ENCODE results near the gene TSEN2. TPM values are rescaled to one million over a fixed set of nuclear protein-coding genes. Genes with fewer than 3 reads are reported as not detected.
A peak's percentile ranks its signal among the peaks of the same experiment; 100 is the strongest.

Gene TSEN2
- 14.2 and 15.0 TPM in 2 replicates for total RNA-seq (2012; rRNA removed)
- 6.9 and 9.5 TPM in 2 replicates for polyA plus RNA-seq (2012; rRNA removed)
- 3.5 and 5.6 TPM in 2 replicates for polyA plus RNA-seq (2012; cell fraction: cytosol; rRNA removed)
- 8.9 and 20.7 TPM in 2 replicates for polyA plus RNA-seq (2012; cell fraction: nucleus; rRNA removed; ENCODE audit: low replicate concordance)
- percentile 69 among the genes with signal in this experiment for Bru-seq, nascent RNA
- BruChase-seq, experiment 1, labeled RNA remaining after a 6-hour chase: percentile 80 among the genes with signal in this experiment
- BruChase-seq, experiment 2, labeled RNA remaining after a 2-hour chase: percentile 79 among the genes with signal in this experiment
- long read RNA-seq, partial matches to known transcripts: 8 of 12 reads
- long read RNA-seq, other reads (novel, unspliced or antisense): 4 of 12 reads

- H2AK9ac ChIP-seq (replicated peaks; ENCODE audit: low read depth, low read length, poor library complexity): peak within 1 kb of the TSS; percentile 85
- H4K8ac ChIP-seq (ENCODE audit: low read depth in 2 of 2, low read length in 2 of 2): peak within 1 kb of the TSS; percentile 16 to 83
- H3K4me3 ChIP-seq (ENCODE audit: insufficient read depth, low read depth, low read length): peak within 1 kb of the TSS; percentile 78
- ChIA-PET CTCF (interaction anchor here (0.5 to 1.4 kb wide), 5 partner anchors 38 to 836 kb away, joined by 3 read pairs; no protein-coding TSS in a partner anchor), POLR2A (ENCODE audit: unreplicated experiment) (interaction anchor here (0.8 kb wide), 1 partner anchor 62 kb away, joined by 3 read pairs; no protein-coding TSS in a partner anchor)
- H3K23ac ChIP-seq (ENCODE audit: low read depth, low read length): peak within 1 kb of the TSS; percentile 91
- H3K36me3 ChIP-seq (ENCODE audit: control insufficient read depth, insufficient read depth, low read length): no peaks in the 10 kb centered on the region
- peak within 1 kb of the TSS; percentile 30 for H2BK120ac ChIP-seq (ENCODE audit: low read depth, low read length)
- no TSS peak for BruUV-seq (replicated peaks)
- peak within 1 kb of the TSS; percentile 76 for H3K27ac ChIP-seq (ENCODE audit: insufficient read depth, low read length)
- peak within 1 kb of the TSS; percentile 6; the same call in 1 of the 2 replicates for H2AK5ac ChIP-seq (ENCODE audit: low read depth, low read length)
- peak within 1 kb of the TSS; percentile 62 for H3K4ac ChIP-seq (ENCODE audit: low read depth, low read length)
- H3K9me1 ChIP-seq (ENCODE audit: insufficient read depth, low read length): no peaks in the 10 kb centered on the region
- H3K56ac ChIP-seq (ENCODE audit: extremely low read depth, insufficient read depth, low read length): peak within 1 kb of the TSS; percentile 64
- H4K20me1 ChIP-seq (ENCODE audit: insufficient read depth, low read length): no peaks in the 10 kb centered on the region
- H4K91ac ChIP-seq (ENCODE audit: insufficient read depth, low read depth, low read length): peak within 1 kb of the TSS; percentile 48; the same call in 1 of the 2 replicates
- dilution Hi-C loops (cut with HindIII; ENCODE audit: low sequenced_read_pairs, unreplicated experiment) (no loop called here), intact Hi-C loops (cut with micrococcal nuclease) (loop anchor here (1.0 kb wide), 1 partner anchor 408 kb away; no protein-coding TSS in a partner anchor), in situ Hi-C loops (cut with MboI; ENCODE audit: low sequenced_read_pairs) (no loop called here)
- H2AFZ ChIP-seq (replicated peaks; ENCODE audit: low read length, poor library complexity): peak within 1 kb of the TSS; percentile 95
- peak within 1 kb of the TSS; percentile 25 for H2BK5ac ChIP-seq (ENCODE audit: low read depth, low read length, poor library complexity, severe bottlenecking)
- 0% methylated on average over 27 of the region's 69 CpGs; no CpG with 5 or more reads in 1 of the 2 experiments for WGBS, 2 experiments (ENCODE audit: extremely low coverage in 2 of 2, insufficient read length in 1 of 2)
- H3K18ac ChIP-seq (ENCODE audit: low read depth, low read length): no peak within 1 kb of the TSS; the same call in 1 of the 2 replicates
- peak within 1 kb of the TSS; percentile 78 for H3K9ac ChIP-seq (ENCODE audit: low read depth, low read length)
- ATAC-seq (ENCODE audit: low read depth) (peak; percentile 96), DNase-seq (peak; percentile 94)
- H4K5ac ChIP-seq (ENCODE audit: low read depth, low read length): peak within 1 kb of the TSS; percentile 67
- H2BK15ac ChIP-seq (ENCODE audit: low read depth, low read length): no peak within 1 kb of the TSS; the same call in 2 of the 3 replicates
- peaks cover 8 to 18% of the 10 kb centered on the region in 2 experiments; a peak in 3 of 4 replicates for H3K79me1 ChIP-seq (ENCODE audit: low read depth in 1 of 2, low read length in 2 of 2)
- H3K27me3 ChIP-seq (ENCODE audit: control insufficient read depth, insufficient read depth, low read length): no peaks in the 10 kb centered on the region
- H2BK20ac ChIP-seq (ENCODE audit: low read depth, low read length): 0 out of 2 replicates have a peak within 1 kb of the TSS, but pooled peaks have one; percentile 26
- no peaks in the 10 kb centered on the region for H3K9me3 ChIP-seq (ENCODE audit: control insufficient read depth, insufficient read depth, low read length)
- H3K4me2 ChIP-seq (ENCODE audit: low read depth, low read length): peak within 1 kb of the TSS; percentile 89
- peak within 1 kb of the TSS; percentile 75 for H3K14ac ChIP-seq (replicated peaks; ENCODE audit: low read depth, low read length)
- no peaks in the 10 kb centered on the region; the same call in 1 of the 2 replicates for H3K4me1 ChIP-seq (ENCODE audit: control insufficient read depth, insufficient read depth, low read length)
- TF ChIP-seq BHLHE40 (IDR thresholded peaks at IDR 0.05; ENCODE audit: low read depth, low read length) (no peak; the same call in 1 of the 2 replicates), RCOR1 (IDR thresholded peaks at IDR 0.05; ENCODE audit: insufficient replicate concordance, low read length) (no peak), ELK1 (IDR thresholded peaks at IDR 0.05; ENCODE audit: borderline replicate concordance, low read depth, low read length) (no peak), CHD1 (IDR thresholded peaks at IDR 0.05; ENCODE audit: low read depth, low read length) (no peak), NFE2L2 (IDR thresholded peaks at IDR 0.05; ENCODE audit: low read depth, low read length) (no peak), FOS (IDR thresholded peaks at IDR 0.05; ENCODE audit: low read depth, low read length) (no peak), MXI1 (IDR thresholded peaks at IDR 0.05; ENCODE audit: borderline replicate concordance, low read depth, low read length) (peak; percentile 92; the same call in 1 of the 2 replicates), CTCF (conservative IDR thresholded peaks at IDR 0.05; ENCODE audit: low read depth, low read length) (peak; percentile 47), SMC3 (IDR thresholded peaks at IDR 0.05; ENCODE audit: low read depth, low read length) (peak; percentile 47), RAD21 (IDR thresholded peaks at IDR 0.05; ENCODE audit: low read length) (peak; percentile 54), RFX5 (IDR thresholded peaks at IDR 0.05; ENCODE audit: low read depth, low read length) (no peak), CEBPB (IDR thresholded peaks at IDR 0.05; ENCODE audit: low read depth, low read length) (no peak), POLR2A (IDR thresholded peaks at IDR 0.05; ENCODE audit: low read depth, low read length) (no peak)
These were observed at the start of gene TSEN2 for GRCh38 chr3:12484198-12484982. TSEN2 (plus strand) TSS chr3:12484480; CDS start chr3:12489801, 5,321 bp downstream.

Measured in IMR-90 (cell line).